ENCODE measurements around the gene TMEM270.
A peak's percentile ranks its signal among the peaks of the same experiment; 100 is the strongest.
"Not testable (repeated sequence)": the region's sequence is repeated elsewhere in the genome, so short reads cannot be mapped to it uniquely, and the experiment has no call there.

TMEM270 gene

DNA sequence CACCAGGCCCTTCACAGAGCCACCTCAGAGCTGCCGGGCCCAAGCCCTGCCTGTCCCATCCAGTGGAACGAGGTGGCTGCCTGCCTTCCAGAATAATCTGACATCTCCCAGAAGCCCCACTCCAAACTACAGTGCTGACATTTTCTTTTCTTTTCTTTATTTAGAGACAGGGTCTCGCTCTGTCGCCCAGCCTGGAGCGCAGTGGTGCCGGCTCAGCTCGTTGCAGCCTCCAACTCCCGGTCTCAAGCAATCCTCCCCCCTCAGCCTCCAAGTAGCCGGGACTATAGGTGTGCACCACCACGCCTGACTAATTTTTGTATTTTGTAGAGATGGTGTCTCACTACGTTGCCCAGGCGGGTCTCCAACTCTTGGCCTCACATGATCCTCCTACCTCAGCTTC lies 346 bp downstream of the TMEM270 start:
- DNase-seq (ENCODE audit: low spot score), result no peak

DNA sequence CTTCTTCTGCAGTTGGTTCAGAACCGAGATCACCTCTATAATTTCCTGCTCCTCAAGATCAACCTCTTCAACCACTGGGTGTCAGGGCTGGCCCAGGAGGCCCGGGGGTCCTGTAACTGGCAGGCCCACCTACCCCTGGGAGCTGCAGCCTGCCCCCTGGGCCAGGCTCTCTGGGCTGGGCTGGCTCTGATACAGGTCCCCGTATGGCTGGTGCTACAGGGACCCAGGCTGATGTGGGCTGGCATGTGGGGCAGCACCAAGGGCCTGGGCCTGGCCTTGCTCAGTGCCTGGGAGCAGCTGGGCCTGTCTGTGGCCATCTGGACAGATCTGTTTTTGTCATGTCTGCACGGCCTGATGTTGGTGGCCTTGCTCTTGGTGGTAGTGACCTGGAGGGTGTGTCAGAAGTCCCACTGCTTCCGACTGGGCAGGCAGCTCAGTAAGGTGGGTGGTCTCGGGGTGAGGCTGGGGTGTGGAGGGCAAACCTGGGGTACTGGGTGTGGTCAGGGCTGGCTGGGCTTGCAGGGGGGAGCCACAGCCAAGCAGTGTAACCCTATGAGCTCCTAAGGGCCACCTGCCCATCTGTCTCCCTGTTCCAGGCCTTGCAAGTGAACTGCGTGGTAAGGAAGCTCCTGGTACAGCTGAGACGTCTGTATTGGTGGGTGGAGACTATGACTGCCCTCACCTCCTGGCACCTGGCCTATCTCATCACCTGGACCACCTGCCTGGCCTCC lies 4.2 kb downstream of the TMEM270 start:
- DNase-seq (ENCODE audit: low spot score), result no peak

DNA sequence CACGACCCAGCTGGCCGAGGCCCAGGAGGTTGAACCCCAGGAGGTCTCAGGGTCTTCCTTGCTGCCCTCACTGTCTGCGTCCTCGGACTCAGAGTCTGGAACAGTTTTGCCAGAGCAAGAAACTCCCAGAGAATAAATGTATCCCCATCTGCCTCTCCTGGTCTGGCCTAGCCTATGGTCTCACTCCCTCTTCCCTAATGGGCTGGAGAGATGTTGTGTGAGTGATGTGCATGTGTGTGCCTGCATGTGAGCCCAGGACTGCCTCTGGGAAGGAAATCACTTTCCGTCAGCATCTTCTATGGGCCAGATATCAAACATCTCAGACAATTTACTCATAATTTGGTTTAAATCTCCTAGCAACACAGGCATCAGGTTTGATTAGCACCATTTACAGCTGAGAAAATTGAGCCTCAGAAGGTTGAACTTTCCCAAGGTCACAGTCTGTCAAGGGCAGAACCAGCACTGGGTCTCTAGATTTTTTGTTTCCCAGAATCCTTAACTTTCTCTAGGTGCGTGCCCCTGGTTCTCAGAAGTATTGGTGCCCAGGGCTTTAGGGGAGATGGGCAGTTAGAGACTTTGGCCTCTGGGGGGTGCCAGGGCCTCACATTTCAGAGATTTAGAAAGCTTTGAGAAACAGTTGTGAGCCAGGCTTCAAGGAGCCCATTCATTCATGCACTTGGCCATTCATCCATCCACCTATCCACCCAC lies 4.9 kb downstream of the TMEM270 start:
- DNase-seq (ENCODE audit: low spot score), result peak; percentile 33

DNA sequence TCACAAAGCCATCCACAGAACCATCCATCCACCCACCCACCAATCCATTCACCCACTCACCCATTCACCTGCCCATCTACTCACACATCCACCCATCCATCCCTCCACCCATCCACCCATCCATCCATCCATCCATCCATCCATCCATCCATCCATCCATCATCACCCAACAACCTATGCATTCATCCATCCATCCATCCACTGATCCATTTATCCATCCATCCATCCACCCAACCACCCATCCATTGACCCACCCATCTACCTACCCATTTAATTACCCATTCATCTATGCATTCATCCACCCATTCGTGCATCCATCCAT lies 5.4 kb downstream of the TMEM270 start:
- DNase-seq (ENCODE audit: low spot score), result no peak

DNA sequence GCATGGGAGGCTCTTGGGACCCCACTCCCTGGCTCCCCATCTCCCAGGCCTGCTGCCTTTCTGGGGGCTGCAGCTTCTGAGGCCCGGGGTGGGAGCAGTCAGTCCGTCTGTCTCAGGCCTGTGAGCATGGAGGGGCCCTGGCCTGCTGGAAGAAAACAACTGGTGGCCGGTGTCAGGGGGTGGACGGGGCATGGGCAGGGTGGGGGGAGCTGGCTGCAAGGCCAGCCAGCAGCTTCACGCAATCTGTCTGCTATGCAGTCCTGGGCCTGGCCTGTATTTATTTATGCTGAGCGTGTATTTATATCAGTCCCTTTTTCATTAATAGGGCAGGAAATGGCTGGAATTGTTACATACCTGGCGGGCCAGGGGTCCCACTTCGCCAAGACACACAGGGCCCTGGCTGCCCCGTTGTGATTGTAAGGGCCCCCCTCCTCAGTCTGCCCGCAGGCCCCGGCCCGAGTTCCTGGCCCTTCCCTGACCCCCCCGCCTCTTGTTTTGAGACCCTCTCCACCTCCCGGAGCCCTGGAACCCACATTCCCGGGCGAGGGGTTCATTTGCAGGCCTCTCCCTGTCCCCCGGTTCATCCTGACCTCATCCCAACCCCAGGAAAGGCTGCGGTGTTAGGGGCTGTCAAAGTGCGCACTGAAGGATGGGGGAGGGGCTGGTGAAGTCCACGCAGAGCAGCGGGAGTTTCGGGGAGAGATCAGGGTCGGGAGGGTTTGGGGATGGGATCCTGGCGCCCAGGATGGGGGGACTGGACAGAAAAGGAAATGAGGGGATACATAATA lies 8.2 kb downstream of the TMEM270 start:
- no peak for DNase-seq (ENCODE audit: low spot score)

DNA sequence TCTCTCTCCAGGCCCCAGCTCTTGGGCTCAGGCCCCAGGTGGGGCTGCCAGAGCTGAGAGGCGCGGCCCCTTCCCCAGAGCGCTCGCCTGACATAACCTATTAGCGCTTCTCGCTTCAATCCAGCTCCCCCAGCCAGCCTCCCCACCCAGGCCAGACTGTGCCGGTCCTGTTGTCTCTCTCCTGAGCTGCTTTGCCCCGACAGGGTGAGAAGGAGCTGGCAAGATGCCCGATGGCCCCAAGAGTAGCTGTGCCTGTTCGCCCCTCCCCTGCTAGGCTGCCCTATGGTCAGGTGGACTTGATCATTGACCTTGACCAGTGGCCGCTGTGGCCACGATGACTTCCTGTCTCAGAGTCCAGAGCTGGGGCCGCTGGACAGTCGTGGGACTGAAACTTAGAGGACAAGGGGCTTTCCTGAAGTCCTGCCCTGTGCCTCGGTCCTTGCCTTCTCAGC lies 9.1 kb downstream of the TMEM270 start:
- DNase-seq (ENCODE audit: low spot score), result no peak

DNA sequence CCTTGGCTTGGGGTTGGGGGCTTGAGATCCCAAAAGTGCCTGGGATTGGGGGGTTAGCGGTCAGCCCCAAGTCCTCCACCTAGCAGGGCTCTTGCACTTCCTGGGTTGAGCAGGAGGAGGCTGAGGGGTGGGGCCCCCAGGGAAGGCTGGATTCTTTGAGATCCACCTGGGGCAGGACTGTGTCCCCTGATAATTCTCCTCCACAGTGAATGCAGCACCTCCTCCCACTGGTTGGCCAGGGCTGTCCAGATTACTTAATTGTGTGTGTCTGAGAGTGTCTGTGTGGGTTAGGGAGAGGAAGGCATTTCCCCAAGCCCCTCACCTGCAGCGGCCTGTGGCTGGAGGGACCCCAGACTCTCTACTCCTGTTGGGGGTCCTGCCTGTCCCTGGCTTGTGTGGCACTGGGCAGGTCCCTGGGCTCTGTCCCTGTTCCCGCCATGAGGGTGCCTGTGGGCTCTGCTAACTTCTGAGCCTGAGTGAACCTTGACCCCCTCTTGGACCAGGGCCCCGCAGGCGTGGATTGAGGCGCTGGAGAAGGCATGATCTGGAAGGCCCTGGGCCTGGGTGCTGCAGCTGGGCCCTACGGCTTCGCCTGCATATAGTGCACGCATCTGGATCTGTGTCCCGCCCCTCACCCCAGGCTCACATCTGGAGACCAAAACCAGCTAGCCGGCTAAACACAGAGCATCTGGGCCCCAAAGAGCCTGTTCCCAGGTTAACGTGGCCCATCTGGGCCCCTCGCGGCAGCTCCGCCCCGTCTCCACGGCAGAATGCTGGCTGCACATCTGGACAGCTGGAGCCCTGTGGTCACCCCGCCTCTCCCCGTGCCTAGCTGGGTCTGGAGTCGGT lies 10.4 kb downstream of the TMEM270 start:
- no peak for DNase-seq (ENCODE audit: low spot score)

DNA sequence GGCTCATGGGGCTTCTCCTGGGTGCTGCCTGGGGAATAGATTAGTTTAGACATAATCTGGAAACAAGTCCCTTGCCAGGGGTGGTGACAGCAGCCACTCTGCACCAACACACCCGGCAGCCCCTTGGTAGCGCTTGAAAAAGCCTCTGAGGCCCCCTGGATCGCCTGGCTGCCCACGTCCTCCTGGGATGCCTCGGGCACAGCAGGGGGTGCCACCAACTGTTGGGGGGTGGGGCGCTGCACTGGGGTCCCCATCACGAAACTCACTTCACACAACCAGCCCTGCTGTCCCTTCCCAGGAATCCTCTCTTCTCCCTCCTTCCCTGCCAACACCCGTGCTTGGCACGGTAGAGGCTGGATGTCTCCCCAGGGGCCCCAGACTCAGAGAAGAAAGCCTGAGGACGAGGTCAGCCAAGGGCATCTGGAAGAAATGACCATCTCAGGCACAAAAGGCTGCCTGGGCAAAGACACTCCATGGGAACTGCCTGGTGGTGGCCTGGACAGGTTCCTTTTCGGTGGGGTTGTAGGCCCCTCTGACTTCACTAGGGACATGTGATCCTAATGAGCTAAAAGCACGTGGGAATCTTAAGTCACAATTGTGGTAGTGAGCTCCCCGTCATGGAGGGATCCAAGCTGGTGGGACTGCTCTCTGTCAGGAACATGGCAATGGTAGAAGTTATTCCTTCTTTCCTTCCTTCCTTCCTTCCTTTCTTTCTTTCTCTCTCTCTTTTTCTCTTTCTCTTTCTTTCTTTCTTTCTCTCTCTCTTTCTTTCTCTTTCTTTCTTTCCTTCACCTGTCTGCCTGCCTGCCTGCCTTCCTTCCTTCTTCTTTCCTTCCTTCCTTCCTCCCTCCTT lies 11.3 kb downstream of the TMEM270 start:
- DNase-seq (ENCODE audit: low spot score), result no peak

DNA sequence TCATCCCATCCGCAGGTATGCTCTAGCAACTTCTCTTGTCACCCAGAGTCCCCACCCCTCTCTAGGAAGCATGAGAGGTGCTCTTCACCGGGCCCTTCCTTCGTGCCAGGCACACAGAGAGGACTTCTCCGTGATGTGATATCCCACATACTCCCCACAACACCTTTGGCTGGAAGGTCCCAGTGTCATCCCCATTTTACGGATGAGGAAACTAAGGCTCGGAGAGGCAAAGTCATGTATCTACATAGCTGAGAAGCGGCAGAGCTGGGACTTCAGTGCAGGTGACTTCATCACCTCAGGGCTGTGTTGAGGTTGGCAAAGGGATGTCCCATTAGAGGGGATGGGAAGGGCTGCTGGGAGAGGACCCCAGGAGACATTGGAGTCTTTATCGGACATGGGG lies 15.4 kb downstream of the TMEM270 start:
- DNase-seq (ENCODE audit: low spot score), result no peak

DNA sequence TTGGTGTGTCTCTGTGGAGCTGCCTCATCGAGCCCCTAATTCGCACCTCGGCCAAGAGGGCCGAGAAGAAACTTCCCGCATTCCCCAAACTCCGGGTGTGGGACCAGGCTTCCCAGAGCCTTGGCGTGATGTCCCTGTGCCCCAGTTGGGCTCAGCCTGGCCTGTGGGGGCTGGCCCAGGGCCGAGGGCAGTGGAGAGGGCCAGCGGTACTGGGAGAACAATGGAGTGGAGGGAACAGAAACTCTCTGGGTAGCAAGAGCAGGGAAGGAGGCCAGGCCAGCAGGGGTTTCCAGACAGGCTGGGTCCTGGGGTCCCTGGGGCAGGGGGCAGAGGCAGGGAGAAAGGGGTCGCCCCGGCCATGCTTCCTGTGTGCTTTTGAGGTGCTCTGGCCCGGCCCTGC lies 16.0 kb downstream of the TMEM270 start:
- no peak for DNase-seq (ENCODE audit: low spot score)

DNA sequence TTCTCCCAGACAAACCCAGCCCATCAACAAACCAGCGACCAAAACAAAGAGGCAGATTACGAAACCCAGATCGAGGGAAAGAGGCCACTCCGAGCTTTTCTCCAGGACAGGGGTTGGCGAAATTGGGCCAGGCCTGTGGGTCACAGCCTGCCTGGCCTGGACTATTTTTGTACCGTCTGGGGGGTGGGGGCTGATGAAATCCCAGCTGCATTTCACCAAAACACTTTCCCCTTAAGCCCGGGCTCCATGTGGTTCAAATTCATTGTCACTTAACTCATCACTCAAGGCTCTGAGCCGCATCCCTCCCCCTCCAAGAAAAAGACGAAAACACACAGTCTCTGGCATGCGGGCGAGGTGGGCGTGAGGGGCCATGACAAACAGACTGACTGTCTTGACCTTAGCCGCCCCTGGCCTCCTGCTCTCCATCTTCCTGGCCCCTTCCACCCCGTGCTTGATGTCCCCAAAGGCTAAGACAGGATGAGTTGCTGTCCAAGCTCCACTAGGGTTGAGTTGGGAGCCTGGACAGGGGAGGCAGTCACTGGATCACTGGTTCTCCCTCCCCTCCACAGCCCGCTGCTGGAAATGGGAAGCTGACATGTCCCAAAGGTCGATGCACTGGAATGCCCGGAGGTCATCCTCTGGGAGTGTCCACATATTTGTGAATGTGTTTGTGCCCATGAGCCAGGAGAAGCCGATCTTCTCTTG lies 19.2 kb downstream of the TMEM270 start:
- no peak for DNase-seq (ENCODE audit: low spot score)

DNA sequence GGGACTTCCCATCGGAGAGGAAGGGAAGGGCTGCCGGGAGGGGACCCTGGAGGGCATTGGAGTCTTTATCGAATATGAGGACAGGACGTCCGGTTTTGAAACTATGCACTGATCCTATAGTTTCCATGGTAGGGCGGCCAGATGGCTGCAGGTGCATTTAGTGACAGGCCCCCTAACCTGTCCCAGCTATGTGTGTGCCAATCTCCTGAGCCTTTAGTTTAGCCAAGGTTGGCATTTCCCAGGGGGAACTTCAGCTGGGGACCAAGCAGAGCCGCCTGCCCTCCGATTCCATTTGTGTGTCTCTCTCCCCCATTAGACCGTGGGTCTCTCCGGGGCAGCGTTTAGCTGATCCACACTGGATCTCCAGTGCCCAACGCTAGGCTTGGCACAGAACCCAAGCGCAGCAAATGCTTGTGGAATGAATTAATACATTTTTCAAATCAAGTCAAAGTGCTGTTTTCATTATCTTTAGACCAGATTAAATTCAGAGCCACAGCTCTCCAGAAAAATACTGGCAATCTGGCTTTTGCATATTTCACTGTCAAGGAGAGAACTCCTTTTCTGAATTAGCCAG lies 19.9 kb downstream of the TMEM270 start:
- no peak for DNase-seq (ENCODE audit: low spot score)

DNA sequence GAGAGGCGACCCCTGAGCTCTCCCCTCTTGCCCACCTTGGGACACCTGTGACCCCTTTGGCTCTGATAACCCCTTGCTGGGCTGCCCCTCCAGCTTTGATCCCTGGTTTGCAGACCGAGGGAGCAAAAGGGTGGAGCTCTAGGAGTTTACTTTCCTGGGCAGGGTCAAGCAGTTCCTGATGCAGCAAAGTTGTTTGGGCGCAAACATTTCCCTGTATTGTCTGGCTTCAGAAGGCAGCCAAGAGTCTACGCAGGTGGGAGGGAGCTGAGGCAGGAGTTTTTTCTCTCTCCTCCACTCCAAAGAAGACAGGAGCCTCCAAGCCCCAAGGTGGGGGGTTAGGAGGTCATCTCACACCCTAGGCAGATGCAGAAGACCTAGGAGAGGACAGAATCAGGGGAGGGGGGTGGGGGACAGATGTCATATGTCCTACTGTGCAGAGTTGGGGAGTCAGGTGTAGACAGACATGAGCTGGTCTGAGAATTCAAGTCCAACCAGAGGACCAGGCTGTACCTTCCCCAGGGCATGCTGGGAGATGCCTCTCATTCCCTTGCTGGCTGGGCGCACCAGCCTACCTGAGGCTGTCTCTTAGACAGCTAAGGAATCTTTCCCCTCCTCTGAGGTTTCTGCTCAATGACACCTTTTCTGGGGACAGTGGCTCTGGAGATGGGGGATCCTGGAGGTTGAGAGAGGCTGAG lies 20.5 kb downstream of the TMEM270 start:
- no peak for DNase-seq (ENCODE audit: low spot score)

DNA sequence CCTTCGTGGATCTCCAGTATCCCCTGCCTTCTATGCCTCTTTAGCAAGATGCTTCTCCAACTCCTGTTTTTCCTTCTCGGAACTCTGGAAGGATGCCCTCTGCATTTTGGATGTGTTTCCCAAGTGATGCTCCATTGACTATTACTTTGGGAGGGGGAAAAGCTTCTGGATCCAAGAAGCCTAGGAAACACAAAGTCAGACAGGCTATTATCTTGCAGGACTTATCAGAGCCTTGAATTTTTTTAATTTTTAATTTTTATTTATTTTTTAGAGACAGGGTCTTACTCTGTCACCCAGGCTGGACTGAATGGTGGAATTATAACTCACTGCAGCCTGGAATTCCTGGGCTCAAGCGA lies 21.1 kb downstream of the TMEM270 start:
- DNase-seq (ENCODE audit: low spot score), result no peak

DNA sequence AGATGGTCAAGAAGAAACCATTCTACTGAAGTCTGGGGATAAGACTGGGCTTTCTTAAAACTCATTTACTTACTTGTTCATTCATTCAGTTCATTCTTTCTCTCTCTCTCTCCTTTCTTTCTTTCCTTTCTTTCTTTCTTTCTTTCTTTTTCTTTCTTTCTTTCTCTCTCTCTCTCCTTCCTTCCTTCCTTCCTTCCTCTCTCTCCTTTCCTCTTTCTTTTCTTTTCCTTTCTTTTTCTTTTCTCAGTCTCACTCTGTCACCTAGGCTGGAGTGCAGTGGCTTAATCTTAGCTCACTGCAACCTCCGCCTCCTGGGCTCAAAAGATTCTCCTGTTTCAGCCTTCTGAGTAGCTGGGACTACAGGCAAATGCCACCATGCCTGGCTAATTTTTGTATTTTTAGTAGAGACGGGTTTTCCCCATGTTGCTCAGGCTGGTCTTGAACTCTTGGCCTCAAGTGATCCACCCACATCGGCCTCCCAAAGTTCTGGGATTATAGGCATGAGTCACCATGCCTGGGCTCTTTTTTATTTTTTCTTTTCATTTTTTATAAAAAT lies 24.0 kb downstream of the TMEM270 start:
- not testable (repeated sequence) for DNase-seq (ENCODE audit: low spot score)

DNA sequence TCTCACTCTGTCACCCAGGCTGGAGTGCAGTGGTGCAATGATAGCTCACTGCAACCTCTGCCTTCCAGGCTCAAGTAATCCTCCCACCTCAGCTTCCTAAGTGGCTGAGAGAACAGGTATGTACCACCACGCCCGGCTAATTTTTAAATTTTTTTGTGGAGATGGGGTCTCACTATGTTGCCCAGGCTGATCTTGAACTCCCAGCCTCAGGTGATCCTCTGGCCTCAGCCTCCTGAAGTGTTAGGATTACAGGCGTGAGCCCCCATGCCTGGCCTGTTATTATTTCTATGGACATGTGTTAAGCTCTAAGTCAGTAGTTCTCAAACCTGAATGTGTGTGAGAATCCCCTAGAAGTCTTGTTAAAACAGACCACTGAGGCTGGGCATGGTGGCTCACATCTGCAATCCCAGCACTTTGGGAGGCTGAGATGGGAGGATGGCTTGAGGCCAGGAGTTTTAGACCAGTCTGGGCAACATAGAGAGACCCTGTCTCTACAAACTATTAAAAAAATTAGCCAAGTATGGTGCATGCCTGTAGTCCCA lies 24.5 kb downstream of the TMEM270 start:
- DNase-seq (ENCODE audit: low spot score), result no peak

DNA sequence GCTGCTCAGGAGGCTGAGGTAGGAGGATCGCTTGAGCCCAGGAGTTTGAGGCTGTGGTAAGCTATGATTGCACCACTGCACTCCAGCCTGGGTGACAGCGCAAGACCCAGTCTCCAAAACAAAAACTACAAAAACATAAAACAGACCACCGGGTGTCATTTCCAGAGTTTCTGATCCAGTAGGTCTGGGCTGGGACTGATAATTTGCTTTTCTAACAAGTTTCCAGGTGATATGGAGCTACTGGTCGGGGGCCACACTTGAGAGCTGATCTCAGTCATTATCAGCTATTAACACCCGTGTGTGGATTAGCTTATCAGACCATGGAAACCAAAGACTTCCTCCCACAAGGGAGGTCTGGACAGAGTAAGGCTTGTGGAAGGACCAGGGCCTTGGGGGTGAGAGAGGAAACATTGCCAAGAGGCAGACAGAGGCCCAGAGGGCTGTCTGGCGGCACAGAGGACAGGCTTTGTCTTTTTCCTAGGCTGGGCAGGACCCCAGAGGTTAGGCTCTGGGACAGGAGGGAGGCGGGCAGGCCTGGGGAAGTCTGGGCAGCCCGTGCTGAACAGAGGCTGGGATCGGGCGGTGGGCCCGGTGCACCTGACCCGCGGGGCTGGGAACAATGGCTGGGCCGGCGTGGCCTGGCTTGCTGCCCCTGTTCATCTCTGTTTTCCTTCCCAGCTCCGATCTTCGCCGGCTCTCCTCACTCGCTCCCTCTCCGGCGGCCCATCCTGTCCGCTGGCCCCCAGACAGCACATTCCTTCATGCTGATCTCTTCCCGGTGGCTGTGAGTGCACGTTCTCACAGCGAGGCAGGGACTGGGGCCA lies 25.2 kb downstream of the TMEM270 start:
- DNase-seq (ENCODE audit: low spot score), result no peak

DNA sequence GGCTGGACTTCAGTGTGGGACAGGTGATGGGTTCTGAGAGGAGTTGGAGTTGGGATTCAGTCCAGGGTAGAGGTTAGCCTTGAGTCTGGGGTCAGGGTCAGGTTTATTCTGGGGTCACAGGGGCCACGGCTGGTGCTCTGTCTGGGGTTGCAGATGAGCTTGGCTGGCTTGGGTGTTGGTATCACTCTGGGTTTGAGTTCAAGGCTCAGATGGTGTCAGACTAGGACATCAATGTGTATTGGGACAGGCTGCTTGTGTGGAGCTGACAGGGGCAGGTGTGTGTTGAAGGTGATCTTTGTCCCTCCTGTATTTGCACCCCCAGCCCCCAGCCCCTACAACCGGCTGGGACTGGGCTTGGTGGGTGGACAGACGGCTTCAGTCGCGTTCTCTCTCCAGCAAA lies 26.8 kb downstream of the TMEM270 start:
- DNase-seq (ENCODE audit: low spot score), result no peak

Measured in LoVo (cell line).